Right kidney (tissue), 1 donor: ENCODE measurements around the gene C6orf52.

Experiments
- DNase-seq: peaks from one replicate; pipeline ENCODE4 v3.0.0-alpha.2; 2016

The C6orf52 gene

GRCh38 chr6:10655508-10656055, 38.8 kb downstream of the C6orf52 start:
- no peak for DNase-seq

- DNase-seq, result no peak
These were observed 50.2 kb downstream of the C6orf52 start for GRCh38 chr6:10644225-10644624.

- DNase-seq, result no peak
These were observed 51.2 kb downstream of the C6orf52 start for GRCh38 chr6:10643201-10643651.

- no peak for DNase-seq
These were observed 52.9 kb downstream of the C6orf52 start for GRCh38 chr6:10641528-10641927.

GRCh38 chr6:10640412-10640811, 54.0 kb downstream of the C6orf52 start:
- DNase-seq, result no peak

GRCh38 chr6:10633216-10633615, 61.2 kb downstream of the C6orf52 start:
- no peak for DNase-seq

GRCh38 chr6:10630178-10630577, 64.2 kb downstream of the C6orf52 start:
- DNase-seq, result no peak

- DNase-seq, result no peak
These were observed 66.6 kb downstream of the C6orf52 start for GRCh38 chr6:10627800-10628199.

GRCh38 chr6:10626154-10626741, 68.2 kb downstream of the C6orf52 start:
- no peak for DNase-seq

GRCh38 chr6:10624836-10625235, 69.6 kb downstream of the C6orf52 start:
- no peak for DNase-seq

GRCh38 chr6:10621847-10622246, 72.6 kb downstream of the C6orf52 start:
- DNase-seq, result no peak
